Mesenchymal stem cell (in vitro differentiated cells and primary cell): Measurements from ENCODE around the gene TNNI3K.

Experiments used
- DNase-seq: peaks from one replicate; pipeline ENCODE4 v3.0.0-alpha.2; 2013
- H2AFZ ChIP-seq: one replicate; pipeline ENCODE4 v1.6.1; 2013; ENCODE audit warnings: low read depth, mild to moderate bottlenecking, control low read depth, inconsistent platforms, low read length, moderate library complexity
- H2AK5ac ChIP-seq: 2 replicates; pipeline ENCODE4 v1.6.1; 2013; ENCODE audit warnings: low read length, moderate library complexity, mild to moderate bottlenecking, inconsistent platforms; ENCODE audit not compliant: severe bottlenecking
- H2BK120ac ChIP-seq: one replicate; pipeline ENCODE4 v1.6.1; 2013; ENCODE audit warnings: low read depth, mild to moderate bottlenecking, inconsistent platforms, low read length, moderate library complexity
- H2BK12ac ChIP-seq, 2 experiments: one replicate each; pipeline ENCODE4 v1.6.1; 2013; ENCODE audit warnings: inconsistent platforms in 2 of 2, low read length in 2 of 2, mild to moderate bottlenecking in 2 of 2, moderate library complexity in 2 of 2, control low read depth in 1 of 2
- H2BK15ac ChIP-seq: one replicate; pipeline ENCODE4 v1.6.1; 2013; ENCODE audit warnings: mild to moderate bottlenecking, low read depth, inconsistent platforms; ENCODE audit not compliant: poor library complexity, severe bottlenecking
- H2BK5ac ChIP-seq: 2 replicates; pipeline ENCODE4 v1.6.1; 2013; ENCODE audit warnings: low read depth, mild to moderate bottlenecking, low read length, control low read depth, inconsistent platforms; ENCODE audit not compliant: poor library complexity, severe bottlenecking
- H3K14ac ChIP-seq, 2 experiments: one replicate each; pipeline ENCODE4 v1.6.1; 2013; ENCODE audit warnings: inconsistent platforms in 2 of 2, low read length in 2 of 2, control low read depth in 1 of 2, mild to moderate bottlenecking in 1 of 2, moderate library complexity in 1 of 2
- H3K18ac ChIP-seq, 2 experiments: one replicate each; pipeline ENCODE4 v1.6.1; 2013; ENCODE audit warnings: inconsistent platforms in 2 of 2, low read length in 2 of 2, control low read depth in 1 of 2, low read depth in 1 of 2, mild to moderate bottlenecking in 1 of 2
- H3K23ac ChIP-seq, 2 experiments: one replicate each; pipeline ENCODE4 v1.6.1; 2013; ENCODE audit warnings: inconsistent platforms in 2 of 2, low read length in 2 of 2, mild to moderate bottlenecking in 2 of 2, moderate library complexity in 2 of 2, control low read depth in 1 of 2
- H3K27ac ChIP-seq: 2 replicates; pipeline ENCODE4 v1.5.1; 2013; ENCODE audit warnings: mild to moderate bottlenecking, moderate library complexity, low read length, control low read depth, inconsistent platforms; ENCODE audit not compliant: poor library complexity, severe bottlenecking
- H3K27me3 ChIP-seq, 2 experiments: 2 replicates each; pipeline versions ENCODE4 v1.6.1 to v1.7.0; 2013; ENCODE audit warnings: low read length in 2 of 2, mild to moderate bottlenecking in 2 of 2, moderate library complexity in 2 of 2, control low read depth in 1 of 2, inconsistent platforms in 1 of 2; ENCODE audit not compliant: control insufficient read depth in 1 of 2, insufficient read depth in 1 of 2
- H3K36me3 ChIP-seq, 2 experiments: 2 replicates each; pipeline versions ENCODE4 v1.6.1 to v1.7.0; 2013; ENCODE audit warnings: low read length in 2 of 2, control low read depth in 1 of 2, inconsistent platforms in 1 of 2, low read depth in 1 of 2, mild to moderate bottlenecking in 1 of 2; ENCODE audit not compliant: insufficient read depth in 2 of 2, control insufficient read depth in 1 of 2
- H3K4ac ChIP-seq, 2 experiments: one replicate each; pipeline ENCODE4 v1.6.1; 2013; ENCODE audit warnings: inconsistent platforms in 2 of 2, low read length in 2 of 2, mild to moderate bottlenecking in 2 of 2, moderate library complexity in 2 of 2, control low read depth in 1 of 2, low read depth in 1 of 2
- H3K4me1 ChIP-seq: 2 replicates; pipeline ENCODE4 v1.6.1; 2013; ENCODE audit warnings: low read depth, low read length, control low read depth; ENCODE audit not compliant: control insufficient read depth, insufficient read depth
- H3K4me2 ChIP-seq: 2 replicates; pipeline ENCODE4 v1.6.1; 2013; ENCODE audit warnings: low read length, mild to moderate bottlenecking, inconsistent platforms; ENCODE audit not compliant: poor library complexity, severe bottlenecking
- H3K4me3 ChIP-seq, 2 experiments: 2 replicates each; pipeline versions ENCODE4 v1.5.1 to v1.7.0; 2013; ENCODE audit warnings: low read length in 2 of 2, mild to moderate bottlenecking in 2 of 2, control low read depth in 1 of 2, low read depth in 1 of 2; ENCODE audit not compliant: insufficient read depth in 1 of 2
- H3K79me1 ChIP-seq: replicated peaks from 2 replicates; pipeline ENCODE4 v1.6.1; 2013; ENCODE audit warnings: mild to moderate bottlenecking, control low read depth, low read length, inconsistent platforms; ENCODE audit not compliant: poor library complexity, severe bottlenecking
- H3K9ac ChIP-seq: 2 replicates; pipeline ENCODE4 v1.7.0; 2013; ENCODE audit warnings: mild to moderate bottlenecking, low read length, moderate library complexity
- H3K9me3 ChIP-seq: 2 replicates; pipeline ENCODE4 v1.7.0; 2013; ENCODE audit warnings: mild to moderate bottlenecking, low read length; ENCODE audit not compliant: control insufficient read depth
- H4K8ac ChIP-seq: one replicate; pipeline ENCODE4 v1.6.1; 2013; ENCODE audit warnings: inconsistent platforms, mild to moderate bottlenecking, low read length, moderate library complexity
- H4K91ac ChIP-seq: one replicate; pipeline ENCODE4 v1.6.1; 2013; ENCODE audit warnings: mild to moderate bottlenecking, low read length, inconsistent platforms
- WGBS: methylation state at CpG from one replicate; pipeline ENCODE4 v1.1.7; 2013; ENCODE audit warnings: mixed read lengths; 5-methylcytosine and 5-hydroxymethylcytosine counted together

The TNNI3K gene

DNA sequence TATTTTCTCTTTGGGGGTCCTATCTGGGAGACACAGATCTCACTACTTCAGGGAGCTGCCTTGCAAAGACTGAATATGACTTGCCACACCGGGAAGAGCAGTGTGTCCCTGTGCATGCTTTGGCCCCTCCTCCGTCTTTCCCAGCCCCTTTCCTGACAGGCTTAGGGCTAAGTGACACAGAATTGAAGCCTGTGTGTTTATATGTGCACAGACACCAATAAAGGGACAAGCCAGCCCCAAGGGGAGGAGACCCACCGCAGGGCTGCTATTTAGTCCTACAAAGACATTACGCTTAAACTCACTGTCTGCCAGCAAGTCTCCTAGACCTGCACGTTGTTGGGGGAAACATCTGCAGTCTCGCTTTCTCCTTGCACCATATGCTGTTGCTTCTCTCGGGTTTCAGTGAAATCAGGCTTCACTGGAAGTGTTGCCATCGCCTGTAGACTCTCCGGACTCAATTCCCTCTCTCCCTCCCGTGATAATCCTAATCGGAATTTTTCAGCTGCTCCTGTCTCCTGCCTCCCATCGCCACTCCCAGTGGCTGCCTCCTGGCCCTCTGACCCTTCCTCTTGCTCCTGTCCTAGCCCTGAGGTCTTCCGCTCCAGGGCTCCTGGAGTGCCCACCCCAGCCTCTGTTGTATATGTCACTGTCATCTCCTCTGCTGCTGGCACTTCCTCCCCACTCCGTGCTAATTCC, 335.8 kb downstream of the TNNI3K start:
- Histone ChIP-seq H3K9me3 (no peaks in the 10 kb centered on the region), H3K18ac (no peak overlapping the region), H2BK5ac (no peak overlapping the region), H2AFZ (peak overlapping the region; percentile 5), H3K4ac (no peak overlapping the region), H3K4me3 (no peak overlapping the region), H3K9ac (no peak overlapping the region), H4K8ac (no peak overlapping the region), H3K4me2 (no peak overlapping the region), H3K23ac (no peak overlapping the region), H3K36me3 (no peaks in the 10 kb centered on the region), H4K91ac (no peak overlapping the region), H3K27me3 (peaks cover 8 to 15% of the 10 kb centered on the region in 2 experiments), H3K4me1 (no peaks in the 10 kb centered on the region), H3K79me1 (no peaks in the 10 kb centered on the region), H2AK5ac (no peak overlapping the region), H2BK15ac (no peak overlapping the region), H2BK120ac (no peak overlapping the region), H3K14ac (peak overlapping the region in 1 of 2 experiments; percentile 60), H3K27ac (no peak overlapping the region), H2BK12ac (no peak overlapping the region)
- DNase-seq, result no peak
- WGBS, result 66% methylated on average over 14 of the region's 14 CpGs

DNA sequence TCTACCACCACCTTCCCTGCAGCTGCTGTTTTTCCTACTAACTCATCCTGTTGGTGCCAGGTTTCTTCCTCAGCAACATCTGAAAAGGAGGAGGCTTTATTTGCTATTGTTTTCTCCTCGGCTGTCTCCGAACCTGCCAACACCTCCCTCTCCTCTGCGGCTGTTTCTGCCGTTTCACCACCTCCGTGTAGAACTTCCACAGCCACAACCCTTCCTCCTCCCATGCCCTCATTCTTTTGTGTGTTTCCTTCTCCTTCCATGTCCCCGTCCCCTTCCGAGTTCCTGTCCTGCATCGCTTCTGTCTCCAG, 336.3 kb downstream of the TNNI3K start:
- 88% methylated on average over 8 of the region's 8 CpGs for WGBS
- Histone ChIP-seq H2BK15ac (no peak overlapping the region), H3K9ac (no peak overlapping the region), H4K8ac (no peak overlapping the region), H2BK12ac (no peak overlapping the region), H3K4ac (no peak overlapping the region), H2BK5ac (no peak overlapping the region), H3K79me1 (no peaks in the 10 kb centered on the region), H3K36me3 (no peaks in the 10 kb centered on the region), H3K27ac (no peak overlapping the region), H3K4me1 (no peaks in the 10 kb centered on the region), H2AK5ac (no peak overlapping the region), H3K4me2 (no peak overlapping the region), H3K9me3 (no peaks in the 10 kb centered on the region), H3K4me3 (no peak overlapping the region), H4K91ac (no peak overlapping the region), H3K23ac (no peak overlapping the region), H3K27me3 (peaks cover 8 to 15% of the 10 kb centered on the region in 2 experiments), H3K18ac (no peak overlapping the region), H2BK120ac (no peak overlapping the region), H2AFZ (peak overlapping the region; percentile 5), H3K14ac (no peak overlapping the region)
- no peak for DNase-seq

DNA sequence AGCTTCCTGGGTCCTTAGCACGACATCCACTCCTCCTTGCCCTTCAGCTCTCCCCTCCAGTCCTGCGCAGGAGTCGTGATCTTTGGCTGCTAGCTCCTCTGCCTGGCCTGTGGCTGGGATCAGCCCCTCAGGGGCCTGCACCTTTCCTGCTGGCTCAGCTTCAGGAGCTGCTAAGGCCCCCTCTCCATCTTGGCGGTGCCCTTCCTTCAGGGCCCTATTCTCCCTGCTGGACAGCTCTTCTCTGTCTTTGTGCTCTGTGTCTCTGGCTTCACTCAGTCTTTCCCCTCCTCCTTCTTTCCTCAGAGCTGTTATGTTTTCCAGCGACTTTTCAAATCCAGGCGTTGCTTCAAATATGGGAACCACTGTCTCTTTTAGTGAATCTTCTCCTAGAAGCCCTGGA, 336.7 kb downstream of the TNNI3K start:
- Histone ChIP-seq H3K23ac (no peak overlapping the region), H3K36me3 (no peaks in the 10 kb centered on the region), H3K27me3 (peaks cover 8 to 15% of the 10 kb centered on the region in 2 experiments), H3K4me1 (no peaks in the 10 kb centered on the region), H3K4me3 (no peak overlapping the region), H2AFZ (peak overlapping the region; percentile 5), H2BK5ac (no peak overlapping the region), H3K4me2 (no peak overlapping the region), H3K79me1 (no peaks in the 10 kb centered on the region), H3K18ac (no peak overlapping the region), H3K9ac (no peak overlapping the region), H3K14ac (no peak overlapping the region), H3K9me3 (no peaks in the 10 kb centered on the region), H3K27ac (no peak overlapping the region), H4K8ac (no peak overlapping the region), H2AK5ac (no peak overlapping the region), H4K91ac (no peak overlapping the region), H2BK15ac (no peak overlapping the region), H3K4ac (no peak overlapping the region), H2BK120ac (no peak overlapping the region), H2BK12ac (no peak overlapping the region)
- no peak for DNase-seq
- 82% methylated on average over 6 of the region's 6 CpGs for WGBS

DNA sequence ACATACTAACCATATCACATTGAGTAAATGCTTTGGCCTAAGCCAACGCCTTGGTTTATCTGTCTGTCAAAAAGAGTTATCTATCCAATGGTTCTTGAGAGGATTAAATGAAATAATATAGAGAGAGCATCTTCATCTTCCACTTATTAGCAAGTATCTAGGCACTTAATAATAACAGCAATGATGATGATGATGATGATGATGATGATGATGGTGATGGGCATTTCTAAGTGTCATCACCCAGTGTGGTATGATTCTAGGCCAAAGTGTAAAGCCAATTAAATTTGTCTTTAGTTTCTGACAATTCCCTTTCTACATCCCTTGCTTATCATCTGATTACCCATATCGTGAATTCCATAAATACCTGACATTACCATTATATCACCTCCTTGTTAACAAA, 342.9 kb downstream of the TNNI3K start:
- no peak overlapping the region for H2AK5ac ChIP-seq
- no peak overlapping the region for H3K23ac ChIP-seq
- H3K4me1 ChIP-seq, result no peaks in the 10 kb centered on the region
- no peaks in the 10 kb centered on the region for H3K9me3 ChIP-seq
- no peak for DNase-seq
- no peak overlapping the region for H2BK5ac ChIP-seq
- no peak overlapping the region for H3K14ac ChIP-seq
- no peak overlapping the region for H3K18ac ChIP-seq
- 85% methylated on average over 1 of the region's 2 CpGs for WGBS
- no peak overlapping the region for H2AFZ ChIP-seq
- H3K79me1 ChIP-seq, result no peaks in the 10 kb centered on the region
- H2BK15ac ChIP-seq, result no peak overlapping the region
- H3K9ac ChIP-seq, result no peak overlapping the region
- H3K4me2 ChIP-seq, result no peak overlapping the region
- H4K91ac ChIP-seq, result no peak overlapping the region
- H3K27me3 ChIP-seq, result peaks cover 0 to 1% of the 10 kb centered on the region in 2 experiments
- H3K4ac ChIP-seq, result no peak overlapping the region
- no peak overlapping the region for H2BK12ac ChIP-seq
- H2BK120ac ChIP-seq, result no peak overlapping the region
- no peak overlapping the region for H4K8ac ChIP-seq
- no peak overlapping the region for H3K4me3 ChIP-seq
- no peaks in the 10 kb centered on the region for H3K36me3 ChIP-seq
- H3K27ac ChIP-seq, result no peak overlapping the region
